GM06990 (cell line): Measurements from ENCODE around the gene WDR75.
A peak's percentile ranks its signal among the peaks of the same experiment; 100 is the strongest.
"Not testable (repeated sequence)": the region's sequence is repeated elsewhere in the genome, so short reads cannot be mapped to it uniquely, and the experiment has no call there.

Experiments used
- DNase-seq: peaks from one replicate; pipeline ENCODE4 v3.0.0-alpha.2; 2011; ENCODE audit not compliant: insufficient read length; ENCODE audit errors: extremely low read depth
- H3K27me3 ChIP-seq: replicated peaks from 2 replicates; pipeline ENCODE4 v1.6.0; 2011; ENCODE audit warnings: low read length; ENCODE audit not compliant: control insufficient read depth, insufficient read depth
- H3K36me3 ChIP-seq: 2 replicates; pipeline ENCODE4 v1.5.1; 2011; ENCODE audit warnings: low read length; ENCODE audit not compliant: control insufficient read depth, insufficient read depth
- H3K4me3 ChIP-seq: replicated peaks from 2 replicates; pipeline ENCODE4 v1.5.1; 2011; ENCODE audit warnings: low read depth, mild to moderate bottlenecking, control low read depth, low read length
- CTCF ChIP-seq: IDR thresholded peaks from 2 replicates; pipeline ENCODE4 v1.5.1; 2011; ENCODE audit warnings: low read length, control low read depth, mild to moderate bottlenecking, inconsistent platforms; ENCODE audit not compliant: insufficient read depth, poor library complexity, severe bottlenecking

The WDR75 gene

GRCh38 chr2:189466046-189466445 is 24.8 kb downstream of the WDR75 start:
- Histone ChIP-seq H3K36me3 (peaks cover 2% of the 10 kb centered on the region), H3K4me3 (no peak overlapping the region), H3K27me3 (no peaks in the 10 kb centered on the region)
- no peak for TF ChIP-seq CTCF
- no peak for DNase-seq

- Histone ChIP-seq H3K36me3 (peaks cover 2% of the 10 kb centered on the region), H3K4me3 (no peak overlapping the region), H3K27me3 (no peaks in the 10 kb centered on the region)
- TF ChIP-seq CTCF, result peak; percentile 63
- DNase-seq, result no peak
These were observed 25.4 kb downstream of the WDR75 start for GRCh38 chr2:189466656-189467055.

- H3K36me3 ChIP-seq, result peaks cover 2% of the 10 kb centered on the region
These were observed 25.9 kb downstream of the WDR75 start for GRCh38 chr2:189467160-189467559.

GRCh38 chr2:189467593-189467992 is 26.3 kb downstream of the WDR75 start:
- no peak for DNase-seq
- Histone ChIP-seq H3K36me3 (peaks cover 2% of the 10 kb centered on the region), H3K27me3 (no peaks in the 10 kb centered on the region), H3K4me3 (no peak overlapping the region)
- TF ChIP-seq CTCF, result no peak

More at GRCh38 chr2:189467160-189467559, 25.9 kb downstream of the WDR75 start:
- TF ChIP-seq CTCF, result no peak
- Histone ChIP-seq H3K4me3 (no peak overlapping the region), H3K27me3 (no peaks in the 10 kb centered on the region)
- DNase-seq, result no peak

- Histone ChIP-seq H3K27me3 (no peaks in the 10 kb centered on the region), H3K4me3 (no peak overlapping the region), H3K36me3 (peaks cover 7% of the 10 kb centered on the region)
- no peak for DNase-seq
- TF ChIP-seq CTCF, result no peak
These were observed 33.3 kb downstream of the WDR75 start for GRCh38 chr2:189474526-189474925.

GRCh38 chr2:189477756-189478155 is 36.5 kb downstream of the WDR75 start:
- DNase-seq, result no peak
- TF ChIP-seq CTCF, result no peak
- H3K27me3 ChIP-seq, result no peaks in the 10 kb centered on the region
- H3K4me3 ChIP-seq, result no peak overlapping the region
- peaks cover 5% of the 10 kb centered on the region for H3K36me3 ChIP-seq

- not testable (repeated sequence) for H3K4me3 ChIP-seq, DNase-seq, H3K27me3 ChIP-seq, H3K36me3 ChIP-seq
These were observed 37.0 kb downstream of the WDR75 start for GRCh38 chr2:189478289-189478688.
